Activated naive CD4-positive, alpha-beta T cell treated with anti-CD3 and anti-CD28 coated beads, Interleukin-2, amount 10 ng/mL, durations not matched to agents 5 hours and 36 hours (primary cell): ENCODE results near the gene APOL4. TPM values are rescaled to one million over a fixed set of nuclear protein-coding genes. Genes with fewer than 3 reads are reported as not detected.

ENCODE experiments used
- total RNA-seq, 2 experiments: library from RNA; stranded (reverse); gene quantifications; one replicate each; pipeline ENCODE4 v1.2.3, GENCODE V29; 2021

Gene APOL4
- total RNA-seq = 1 to 10 TPM in 1 of 2 experiments, under 1 TPM in 1; 0.87 to 1.2 TPM

GRCh38 chr22:36201630-36202319 is at the start of gene APOL4:
Gene APOL4, minus strand, starts transcription at chr22:36201809. Its CDS starts 75 bp downstream, at chr22:36201734.

GRCh38 chr22:36239401-36240171 is 38.0 kb upstream of the APOL4 start, which contains the start of gene APOL2:
Gene APOL2, minus strand, starts transcription at chr22:36239527. Its CDS starts 6,365 bp downstream, at chr22:36233162.

GRCh38 chr22:36160499-36160942 is 41.1 kb downstream of the APOL4 start, which contains the start of gene APOL3:
Gene APOL3, minus strand, starts transcription at chr22:36160755. Its CDS starts 11,700 bp downstream, at chr22:36149055.

Other genes with a start within 250 kb of the APOL4 start
- under 1 TPM; 0.53 to 0.60 TPM for gene RBFOX2, start 173.0 kb downstream of the APOL4 start, total RNA-seq
- gene APOL3, start 41.1 kb downstream of the APOL4 start, total RNA-seq = 100 to 1,000 TPM; 130 to 132 TPM
- 10 to 100 TPM; 81.9 to 87.9 TPM for gene APOL2, start 37.7 kb upstream of the APOL4 start, total RNA-seq
- gene APOL1, start 51.3 kb upstream of the APOL4 start, total RNA-seq = 10 to 100 TPM; 37.6 to 42.1 TPM
- 100 to 1,000 TPM; 848 to 896 TPM for gene MYH9, start 186.2 kb upstream of the APOL4 start, total RNA-seq